ENCODE results near the gene SYP.

The SYP gene

GRCh38 chrX:49171752-49172279 lies 28.2 kb downstream of the SYP start, which contains the start of gene PLP2 (continued):
- TF ChIP-seq ZNF274 (IDR thresholded peaks at IDR 0.05; ENCODE audit: low read length): no peak
- no peak for TF ChIP-seq ZNF274 (tag by site-specific recombination; IDR thresholded peaks at IDR 0.05; ENCODE audit: borderline replicate concordance)
- TF ChIP-seq ZBTB6 (tag by site-specific recombination; IDR thresholded peaks at IDR 0.05): no peak
- TF ChIP-seq ZNF596 (tag by site-specific recombination; IDR thresholded peaks at IDR 0.05): no peak
- TF ChIP-seq ZFHX2 (tag by site-specific recombination; conservative IDR thresholded peaks at IDR 0.05): peak; percentile 66
- no peak for TF ChIP-seq ZNF426 (tag by site-specific recombination; IDR thresholded peaks at IDR 0.05)
- no peak for TF ChIP-seq ZNF623 (tag by site-specific recombination; IDR thresholded peaks at IDR 0.05)
- no peak for TF ChIP-seq OVOL3 (tag by site-specific recombination; IDR thresholded peaks at IDR 0.05)
- no peak for TF ChIP-seq RBAK (tag by site-specific recombination; IDR thresholded peaks at IDR 0.05)
- 0 out of 2 replicates have a peak, but pooled peaks have one; percentile 57 for TF ChIP-seq ZBTB10 (tag by site-specific recombination; IDR thresholded peaks at IDR 0.05)
- TF ChIP-seq ZNF138 (tag by site-specific recombination; IDR thresholded peaks at IDR 0.05; ENCODE audit: borderline replicate concordance): no peak
- no peak for TF ChIP-seq ZBTB7A (tag by site-specific recombination; IDR thresholded peaks at IDR 0.05; ENCODE audit: low read depth)
- TF ChIP-seq ATF2 (tag by site-specific recombination; IDR thresholded peaks at IDR 0.05; ENCODE audit: low read depth): no peak
- TF ChIP-seq ZNF341 (tag by site-specific recombination; IDR thresholded peaks at IDR 0.05; ENCODE audit: low read depth): no peak
- no peak for TF ChIP-seq CTCF (tag by site-specific recombination; IDR thresholded peaks at IDR 0.05)
- TF ChIP-seq ZNF510 (tag by site-specific recombination; IDR thresholded peaks at IDR 0.05; ENCODE audit: insufficient replicate concordance): no peak
- TF ChIP-seq ZNF2 (tag by site-specific recombination; IDR thresholded peaks at IDR 0.05): peak; percentile 81
- TF ChIP-seq ZNF239 (tag by site-specific recombination; IDR thresholded peaks at IDR 0.05): no peak
- TF ChIP-seq ZNF23 (tag by site-specific recombination; IDR thresholded peaks at IDR 0.05; ENCODE audit: borderline replicate concordance): no peak
- TF ChIP-seq BCL6B (tag by site-specific recombination; IDR thresholded peaks at IDR 0.05): no peak
- TF ChIP-seq ZNF624 (tag by site-specific recombination; IDR thresholded peaks at IDR 0.05): no peak
- no peak for TF ChIP-seq ZNF266 (tag by site-specific recombination; IDR thresholded peaks at IDR 0.05; ENCODE audit: low read depth)
- no peak for TF ChIP-seq ZNF112 (tag by site-specific recombination; IDR thresholded peaks at IDR 0.05)
- no peak for TF ChIP-seq BCL11A (tag by site-specific recombination; IDR thresholded peaks at IDR 0.05; ENCODE audit: low read depth)
- no peak for TF ChIP-seq ZNF585B (tag by site-specific recombination; IDR thresholded peaks at IDR 0.05)
- TF ChIP-seq ZNF561 (tag by site-specific recombination; IDR thresholded peaks at IDR 0.05; ENCODE audit: borderline replicate concordance): no peak
- TF ChIP-seq GLIS1 (tag by site-specific recombination; IDR thresholded peaks at IDR 0.05): no peak
- TF ChIP-seq ZNF433 (tag by site-specific recombination; IDR thresholded peaks at IDR 0.05; ENCODE audit: low read depth): no peak
- TF ChIP-seq PRDM1 (tag by site-specific recombination; IDR thresholded peaks at IDR 0.05): no peak
- TF ChIP-seq ZNF549 (tag by site-specific recombination; IDR thresholded peaks at IDR 0.05): no peak
- no peak for TF ChIP-seq ZNF248 (tag by site-specific recombination; IDR thresholded peaks at IDR 0.05)
- no peak for TF ChIP-seq ZNF174 (tag by site-specific recombination; IDR thresholded peaks at IDR 0.05)
- no peak for TF ChIP-seq SALL2 (tag by site-specific recombination; IDR thresholded peaks at IDR 0.05; ENCODE audit: borderline replicate concordance)
